ENCODE results near the gene MBNL3.

- TF ChIP-seq CTCF (IDR thresholded peaks at IDR 0.05 in 4 of 5, conservative IDR thresholded peaks at IDR 0.05 in 1 of 5) (no peak), POLR2A (IDR thresholded peaks at IDR 0.05) (no peak)
Observed at GRCh38 chrX:132520792-132521191, 32.0 kb upstream of the MBNL3 start.
